A549 (cell line): Measurements from ENCODE around the gene HELZ2.

Source experiments
- ELK1 ChIP-seq: fragments of 150-350 bp; IDR thresholded peaks from 2 replicates; pipeline ENCODE4 v1.6.1; 2014; ENCODE audit warnings: low read depth, mild to moderate bottlenecking, low read length
- EP300 ChIP-seq, 2 experiments: fragments of >200 bp; sonication (Bioruptor Twin); formaldehyde crosslinking; IDR thresholded peaks; 2 replicates in 1 of 2; 3 replicates in 1 of 2; pipeline ENCODE4 v1.6.1; 2016 to 2017
- JUN ChIP-seq, 2 experiments: fragments of >200 bp; sonication (Bioruptor Twin); formaldehyde crosslinking; IDR thresholded peaks; 2 replicates in 1 of 2; 3 replicates in 1 of 2; pipeline ENCODE4 v1.6.1; 2016 to 2017
- JUNB ChIP-seq: fragments of >200 bp; sonication (Bioruptor Twin); formaldehyde crosslinking; IDR thresholded peaks from 2 replicates; pipeline ENCODE4 v1.6.1; 2016
- MAZ ChIP-seq: fragments of 150-350 bp; IDR thresholded peaks from 2 replicates; pipeline ENCODE4 v1.6.1; 2014; ENCODE audit warnings: antibody characterized with exemption, low read depth, low read length, borderline replicate concordance
- PBX3 ChIP-seq: IDR thresholded peaks from 2 replicates; pipeline ENCODE4 v1.6.1; 2012
- POLR2A ChIP-seq: IDR thresholded peaks from 2 replicates; pipeline ENCODE4 v1.6.1; 2012; ENCODE audit warnings: mild to moderate bottlenecking, low read length
- RNF2 ChIP-seq: fragments of 200-600 bp; sonication (generic); IDR thresholded peaks from 2 replicates; pipeline ENCODE4 v1.6.1; 2016; ENCODE audit warnings: low read depth, mild to moderate bottlenecking, antibody characterized with exemption, moderate library complexity, borderline replicate concordance
- USF2 ChIP-seq: fragments of 450-650 bp; IDR thresholded peaks from 2 replicates; pipeline ENCODE4 v1.6.1; 2014; ENCODE audit warnings: antibody characterized with exemption
- TF ChIP-seq, protein P1 (sequence below): fragments of >200 bp; sonication (Bioruptor Twin); formaldehyde crosslinking; IDR thresholded peaks from 3 replicates; pipeline ENCODE4 v1.5.1; 2016

- TF ChIP-seq, protein P1, sequence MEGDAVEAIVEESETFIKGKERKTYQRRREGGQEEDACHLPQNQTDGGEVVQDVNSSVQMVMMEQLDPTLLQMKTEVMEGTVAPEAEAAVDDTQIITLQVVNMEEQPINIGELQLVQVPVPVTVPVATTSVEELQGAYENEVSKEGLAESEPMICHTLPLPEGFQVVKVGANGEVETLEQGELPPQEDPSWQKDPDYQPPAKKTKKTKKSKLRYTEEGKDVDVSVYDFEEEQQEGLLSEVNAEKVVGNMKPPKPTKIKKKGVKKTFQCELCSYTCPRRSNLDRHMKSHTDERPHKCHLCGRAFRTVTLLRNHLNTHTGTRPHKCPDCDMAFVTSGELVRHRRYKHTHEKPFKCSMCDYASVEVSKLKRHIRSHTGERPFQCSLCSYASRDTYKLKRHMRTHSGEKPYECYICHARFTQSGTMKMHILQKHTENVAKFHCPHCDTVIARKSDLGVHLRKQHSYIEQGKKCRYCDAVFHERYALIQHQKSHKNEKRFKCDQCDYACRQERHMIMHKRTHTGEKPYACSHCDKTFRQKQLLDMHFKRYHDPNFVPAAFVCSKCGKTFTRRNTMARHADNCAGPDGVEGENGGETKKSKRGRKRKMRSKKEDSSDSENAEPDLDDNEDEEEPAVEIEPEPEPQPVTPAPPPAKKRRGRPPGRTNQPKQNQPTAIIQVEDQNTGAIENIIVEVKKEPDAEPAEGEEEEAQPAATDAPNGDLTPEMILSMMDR: no peak
- TF ChIP-seq MAZ (no peak), ELK1 (no peak), JUNB (no peak), POLR2A (no peak), JUN (IDR thresholded peaks at IDR 0.05) (no peak), PBX3 (no peak), EP300 (IDR thresholded peaks at IDR 0.05) (no peak), USF2 (no peak), RNF2 (no peak)
Observed at GRCh38 chr20:63541371-63541770, 32.7 kb downstream of the HELZ2 start.
